Common myeloid progenitor, CD34-positive (primary cell): ENCODE measurements around the gene ZNF57.

Source experiments
- CTCF ChIA-PET: fragments of 350-600 bp; sonication (Branson Sonifier 250); formaldehyde crosslinking; loops from one replicate; lab custom pipeline; 2021; ENCODE audit warnings: antibody characterized with exemption; lab: Charles Lee
- POLR2A ChIA-PET: fragments of 350-600 bp; sonication (Branson Sonifier 250); formaldehyde crosslinking; loops from one replicate; lab custom pipeline; 2021; ENCODE audit warnings: antibody characterized with exemption; lab: Charles Lee
- DNase-seq, 3 donors: peaks; one replicate each; pipeline versions ENCODE4 v3.0.0 to v3.0.0-alpha.2; 2013
- H3K27ac ChIP-seq, 2 experiments: 1 replicate in 1 of 2; 2 replicates in 1 of 2; pipeline ENCODE4 v1.7.0; 2013; ENCODE audit warnings: inconsistent platforms in 2 of 2, low read length in 2 of 2, mild to moderate bottlenecking in 2 of 2, low read depth in 1 of 2, moderate library complexity in 1 of 2; ENCODE audit not compliant: severe bottlenecking in 2 of 2, insufficient read depth in 1 of 2, poor library complexity in 1 of 2
- H3K27me3 ChIP-seq, 5 experiments: replicated peaks in 2 of 5; 1 replicate in 3 of 5; 2 replicates in 2 of 5; pipeline versions ENCODE4 v1.6.1 to v1.7.0; 2013; ENCODE audit warnings: low read length in 4 of 5, mild to moderate bottlenecking in 2 of 5, moderate library complexity in 2 of 5, inconsistent platforms in 1 of 5; ENCODE audit not compliant: insufficient read depth in 5 of 5, control insufficient read depth in 4 of 5
- H3K36me3 ChIP-seq, 4 experiments: 1 replicate in 2 of 4; 2 replicates in 2 of 4; pipeline versions ENCODE4 v1.6.1 to v1.7.0; 2013; ENCODE audit warnings: low read length in 3 of 4, control low read depth in 1 of 4, mild to moderate bottlenecking in 1 of 4; ENCODE audit not compliant: control insufficient read depth in 4 of 4, insufficient read depth in 4 of 4
- H3K4me1 ChIP-seq, 4 experiments: 1 replicate in 3 of 4; 2 replicates in 1 of 4; pipeline versions ENCODE4 v1.6.1 to v1.7.1; 2013; ENCODE audit warnings: low read length in 3 of 4, mild to moderate bottlenecking in 3 of 4, control low read depth in 1 of 4, inconsistent platforms in 1 of 4, moderate library complexity in 1 of 4; ENCODE audit not compliant: control insufficient read depth in 4 of 4, insufficient read depth in 4 of 4; ENCODE audit errors: control extremely low read depth in 1 of 4
- H3K4me3 ChIP-seq, 7 experiments: 1 replicate in 4 of 7; 2 replicates in 3 of 7; pipeline versions ENCODE4 v1.5.1 to v1.7.0; 2013; ENCODE audit warnings: mild to moderate bottlenecking in 7 of 7, low read length in 6 of 7, moderate library complexity in 6 of 7, inconsistent platforms in 2 of 7, low read depth in 2 of 7, control low read depth in 1 of 7; ENCODE audit not compliant: insufficient read depth in 4 of 7, control insufficient read depth in 1 of 7; ENCODE audit errors: extremely low read depth in 1 of 7
- H3K9me3 ChIP-seq, 5 experiments: 1 replicate in 4 of 5; 2 replicates in 1 of 5; pipeline versions ENCODE4 v1.6.1 to v1.7.1; 2013; ENCODE audit warnings: low read length in 4 of 5, mild to moderate bottlenecking in 2 of 5, inconsistent platforms in 1 of 5, low read depth in 1 of 5, moderate library complexity in 1 of 5; ENCODE audit not compliant: control insufficient read depth in 4 of 5, insufficient read depth in 2 of 5; ENCODE audit errors: control extremely low read depth in 1 of 5
- WGBS: methylation state at CpG from one replicate; pipeline ENCODE4 v1.1.5; 2013; ENCODE audit not compliant: insufficient coverage; 5-methylcytosine and 5-hydroxymethylcytosine counted together

ZNF57 gene

GRCh38 chr19:2917275-2918184 is 16.8 kb downstream of the ZNF57 start:
- Histone ChIP-seq H3K27me3 (no peaks in the 10 kb centered on the region), H3K4me3 (peak overlapping the region in 2 of 7 experiments; percentile 19 to 25), H3K27ac (no peak overlapping the region), H3K9me3 (peaks cover 15 to 58% (median 43%) of the 10 kb centered on the region in 5 experiments), H3K4me1 (no peaks in the 10 kb centered on the region), H3K36me3 (peaks cover 20 to 56% (median 42%) of the 10 kb centered on the region in 4 experiments)
- POLR2A ChIA-PET, result no interaction called here
- no peak for DNase-seq
- CTCF ChIA-PET, result no interaction called here
- WGBS, result 99% methylated on average over 15 of the region's 16 CpGs

GRCh38 chr19:2922987-2923386 is 22.3 kb downstream of the ZNF57 start:
- H3K27me3 ChIP-seq, result no peaks in the 10 kb centered on the region
- peaks cover 0 to 29% (median 16%) of the 10 kb centered on the region in 5 experiments for H3K9me3 ChIP-seq
- ChIA-PET POLR2A (no interaction called here), CTCF (interaction anchor here (1.3 kb wide), 1 partner anchor 35 kb away, joined by 4 read pairs; no protein-coding TSS in a partner anchor)
- peaks cover 5 to 16% (median 11%) of the 10 kb centered on the region in 4 experiments for H3K36me3 ChIP-seq
- WGBS, result 88% methylated on average over 3 of the region's 5 CpGs
- no peak overlapping the region for H3K27ac ChIP-seq
- no peak overlapping the region for H3K4me3 ChIP-seq
- DNase-seq, result no peak
- H3K4me1 ChIP-seq, result no peaks in the 10 kb centered on the region

- no peaks in the 10 kb centered on the region for H3K4me1 ChIP-seq
- CTCF ChIA-PET, result interaction anchor here (1.3 kb wide), 1 partner anchor 36 kb away, joined by 4 read pairs; no protein-coding TSS in a partner anchor
- no peak overlapping the region for H3K4me3 ChIP-seq
- POLR2A ChIA-PET, result interaction anchor here (1.0 kb wide), 1 partner anchor 23 kb away, joined by 3 read pairs; the partner anchor contains the start of gene ZNF57
- WGBS, result 91% methylated on average over 3 of the region's 4 CpGs
- no peak for DNase-seq
- H3K9me3 ChIP-seq, result peaks cover 0 to 24% (median 15%) of the 10 kb centered on the region in 5 experiments
- no peak overlapping the region for H3K27ac ChIP-seq
- H3K27me3 ChIP-seq, result no peaks in the 10 kb centered on the region
- H3K36me3 ChIP-seq, result peaks cover 3 to 11% (median 7%) of the 10 kb centered on the region in 4 experiments
Observed at GRCh38 chr19:2923510-2923909, 22.8 kb downstream of the ZNF57 start.

- POLR2A ChIA-PET, result no interaction called here
- 97% methylated on average over 35 of the region's 53 CpGs for WGBS
- Histone ChIP-seq H3K4me1 (no peaks in the 10 kb centered on the region), H3K4me3 (no peak overlapping the region), H3K27me3 (no peaks in the 10 kb centered on the region), H3K36me3 (peaks cover 0 to 7% (median 5%) of the 10 kb centered on the region in 4 experiments), H3K9me3 (peaks cover 0 to 21% (median 12%) of the 10 kb centered on the region in 5 experiments), H3K27ac (no peak overlapping the region)
- DNase-seq, result no peak
- CTCF ChIA-PET, result no interaction called here
Observed at GRCh38 chr19:2926341-2927031, 25.8 kb downstream of the ZNF57 start.

- H3K9me3 ChIP-seq, result peaks cover 0 to 23% (median 12%) of the 10 kb centered on the region in 5 experiments
- H3K36me3 ChIP-seq, result peaks cover 0 to 8% (median 5%) of the 10 kb centered on the region in 4 experiments
- CTCF ChIA-PET, result no interaction called here
- DNase-seq, result no peak
- H3K27ac ChIP-seq, result no peak overlapping the region
- H3K27me3 ChIP-seq, result no peaks in the 10 kb centered on the region
- H3K4me1 ChIP-seq, result no peaks in the 10 kb centered on the region
- H3K4me3 ChIP-seq, result no peak overlapping the region
- POLR2A ChIA-PET, result no interaction called here
- WGBS, result over 99% methylated on average over 16 of the region's 18 CpGs
Observed at GRCh38 chr19:2927032-2927430, 26.3 kb downstream of the ZNF57 start.

GRCh38 chr19:2933490-2933910 is 32.8 kb downstream of the ZNF57 start:
- Histone ChIP-seq H3K27me3 (no peaks in the 10 kb centered on the region), H3K4me1 (no peaks in the 10 kb centered on the region), H3K9me3 (peaks cover 13 to 69% (median 52%) of the 10 kb centered on the region in 5 experiments), H3K4me3 (peak overlapping the region in 1 of 7 experiments; percentile 13), H3K27ac (no peak overlapping the region), H3K36me3 (peaks cover 28 to 62% (median 45%) of the 10 kb centered on the region in 4 experiments)
- CTCF ChIA-PET, result no interaction called here
- over 99% methylated on average over 18 of the region's 18 CpGs for WGBS
- POLR2A ChIA-PET, result no interaction called here
- DNase-seq, result no peak
